Mucosa of descending colon (tissue), 3 donors: Measurements from ENCODE around the gene EDN1. TPM values are rescaled to one million over a fixed set of nuclear protein-coding genes. Genes with fewer than 3 reads are reported as not detected.
A peak's percentile ranks its signal among the peaks of the same experiment; 100 is the strongest.
"Not testable (repeated sequence)": the region's sequence is repeated elsewhere in the genome, so short reads cannot be mapped to it uniquely, and the experiment has no call there.

Source experiments
- ATAC-seq: fragments of 200-7000 bp; cut with Tn5 transposase; one replicate; pipeline ENCODE4 v1.9.1; 2020; ENCODE audit warnings: mild to moderate bottlenecking, moderate library complexity
- DNase-seq, 3 donors: peaks; one replicate each; pipeline ENCODE4 v3.0.0-alpha.2; 2020
- H3K36me3 ChIP-seq: fragments of 200-600 bp; one replicate; pipeline ENCODE4 v1.8.0; 2021; ENCODE audit warnings: low read depth, mild to moderate bottlenecking
- H3K4me1 ChIP-seq: fragments of 200-600 bp; one replicate; pipeline ENCODE4 v1.8.0; 2021; ENCODE audit warnings: low read depth, mild to moderate bottlenecking
- H3K4me3 ChIP-seq: fragments of 200-600 bp; one replicate; pipeline ENCODE4 v1.8.0; 2021; ENCODE audit warnings: mild to moderate bottlenecking
- H3K9me3 ChIP-seq: fragments of 200-600 bp; one replicate; pipeline ENCODE4 v1.8.0; 2021; ENCODE audit warnings: mild to moderate bottlenecking
- intact Hi-C, 2 donors: fragments of 100-400 bp; cut with DNase I in 1 of 2; cut with micrococcal nuclease in 1 of 2; formaldehyde crosslinking; loops; one replicate each; pipeline versions ENCODE4 v1.11.0 to v1.11.1; 2022; cut with DNase I, micrococcal nuclease
- total RNA-seq, 3 donors: library from RNA; stranded (reverse); fragmentation: NEBNext Ultra II Directional in 2 of 3; extraction: Animal tissue kit (Norgen Biotek cat#: 25700) in 2 of 3; gene quantifications; one replicate each; pipeline versions ENCODE4 v1.2.1 to v1.2.4, GENCODE V29; 2021 to 2023
- TF ChIP-seq, protein P1 (sequence below): fragments of 200-600 bp; IDR thresholded peaks from one replicate; pipeline ENCODE4 v1.8.0; 2022; ENCODE audit warnings: antibody characterized with exemption, mild to moderate bottlenecking
- donor health status: DM: no; HTN: no; CAD: no; lungs with moderate emphysema.
- donor health status: DM: no; HTN: no; CAD: no.
- donor health status: DM: no; HTN: yes; CAD: no.

The EDN1 gene
- total RNA-seq, 3 donors from 2014 or later, result 8.4 to 26.5 (median 14.0) TPM

DNA sequence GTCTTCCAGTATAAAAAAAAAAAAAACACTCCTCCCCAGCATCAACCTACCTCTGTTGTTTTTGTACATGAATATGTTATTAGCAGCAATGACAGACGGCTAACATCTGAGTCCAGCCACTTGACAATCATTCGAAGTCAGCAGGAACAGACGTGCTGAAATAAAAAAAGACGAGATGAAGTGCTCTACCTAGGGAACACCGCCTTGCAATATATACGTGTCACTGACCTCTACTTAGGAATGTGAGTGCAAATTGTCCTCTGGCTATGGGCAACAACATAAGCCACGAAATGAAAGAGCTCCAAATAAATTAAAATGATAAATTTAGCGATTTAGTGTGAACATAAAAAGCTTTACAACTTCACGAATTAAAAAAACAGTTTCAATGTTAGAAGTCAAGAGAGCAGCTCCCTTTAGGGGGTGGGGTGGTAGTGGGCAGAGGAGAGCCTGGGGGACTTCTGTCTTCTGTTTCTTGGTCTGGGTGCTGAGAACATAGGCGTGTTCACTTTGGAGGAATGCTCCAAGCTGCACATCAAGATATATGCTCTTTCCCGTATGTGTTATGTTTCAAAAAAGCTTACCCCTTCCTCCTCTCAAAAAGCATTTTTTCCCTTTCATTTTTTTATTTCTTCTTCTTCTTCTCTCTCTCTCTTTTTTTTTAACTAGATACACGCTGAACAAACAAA, 23.3 kb downstream of the EDN1 start:
- ATAC-seq (no peak), DNase-seq (no peak)
- TF ChIP-seq, protein P1, sequence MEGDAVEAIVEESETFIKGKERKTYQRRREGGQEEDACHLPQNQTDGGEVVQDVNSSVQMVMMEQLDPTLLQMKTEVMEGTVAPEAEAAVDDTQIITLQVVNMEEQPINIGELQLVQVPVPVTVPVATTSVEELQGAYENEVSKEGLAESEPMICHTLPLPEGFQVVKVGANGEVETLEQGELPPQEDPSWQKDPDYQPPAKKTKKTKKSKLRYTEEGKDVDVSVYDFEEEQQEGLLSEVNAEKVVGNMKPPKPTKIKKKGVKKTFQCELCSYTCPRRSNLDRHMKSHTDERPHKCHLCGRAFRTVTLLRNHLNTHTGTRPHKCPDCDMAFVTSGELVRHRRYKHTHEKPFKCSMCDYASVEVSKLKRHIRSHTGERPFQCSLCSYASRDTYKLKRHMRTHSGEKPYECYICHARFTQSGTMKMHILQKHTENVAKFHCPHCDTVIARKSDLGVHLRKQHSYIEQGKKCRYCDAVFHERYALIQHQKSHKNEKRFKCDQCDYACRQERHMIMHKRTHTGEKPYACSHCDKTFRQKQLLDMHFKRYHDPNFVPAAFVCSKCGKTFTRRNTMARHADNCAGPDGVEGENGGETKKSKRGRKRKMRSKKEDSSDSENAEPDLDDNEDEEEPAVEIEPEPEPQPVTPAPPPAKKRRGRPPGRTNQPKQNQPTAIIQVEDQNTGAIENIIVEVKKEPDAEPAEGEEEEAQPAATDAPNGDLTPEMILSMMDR, result no peak
- no peaks in the 10 kb centered on the region for H3K36me3 ChIP-seq
- intact Hi-C loops, result no loop called here
- no peaks in the 10 kb centered on the region for H3K9me3 ChIP-seq
- H3K4me1 ChIP-seq, result no peaks in the 10 kb centered on the region
- H3K4me3 ChIP-seq, result no peak overlapping the region

DNA sequence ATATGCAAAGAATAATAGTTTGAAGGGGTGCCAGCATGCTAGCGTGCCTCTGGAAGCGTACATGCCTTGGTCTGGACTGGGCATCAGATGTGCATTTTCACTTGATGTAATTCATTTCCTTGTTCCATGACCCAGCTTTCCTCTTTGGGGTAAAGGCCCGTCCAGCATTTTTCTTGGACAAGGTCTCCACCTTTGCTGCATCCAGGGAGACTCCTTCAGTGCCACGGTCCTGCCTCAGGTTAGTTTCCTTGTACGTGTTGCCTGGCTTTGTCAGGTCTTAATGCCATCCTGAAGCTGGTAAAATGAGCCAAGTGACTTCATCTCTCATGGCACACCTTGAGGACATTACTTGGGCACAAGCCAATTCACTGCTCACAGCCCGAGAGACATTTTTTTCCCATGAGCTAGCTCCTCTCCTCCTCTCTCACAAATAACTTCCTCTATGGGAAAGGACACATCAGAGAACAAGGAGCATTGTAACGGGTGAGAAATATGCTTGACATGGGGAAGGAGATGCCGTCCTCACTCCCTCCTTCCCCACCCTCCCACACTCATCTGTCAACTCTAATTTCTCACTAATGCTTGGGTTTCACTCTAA, 23.9 kb downstream of the EDN1 start:
- Histone ChIP-seq H3K4me1 (no peaks in the 10 kb centered on the region), H3K9me3 (no peaks in the 10 kb centered on the region), H3K36me3 (no peaks in the 10 kb centered on the region), H3K4me3 (no peak overlapping the region)
- ATAC-seq, result peak; percentile 91
- TF ChIP-seq, protein P1, result no peak
- intact Hi-C loops, result no loop called here
- DNase-seq, result peak in 1 of 3 donors; percentile 46

DNA sequence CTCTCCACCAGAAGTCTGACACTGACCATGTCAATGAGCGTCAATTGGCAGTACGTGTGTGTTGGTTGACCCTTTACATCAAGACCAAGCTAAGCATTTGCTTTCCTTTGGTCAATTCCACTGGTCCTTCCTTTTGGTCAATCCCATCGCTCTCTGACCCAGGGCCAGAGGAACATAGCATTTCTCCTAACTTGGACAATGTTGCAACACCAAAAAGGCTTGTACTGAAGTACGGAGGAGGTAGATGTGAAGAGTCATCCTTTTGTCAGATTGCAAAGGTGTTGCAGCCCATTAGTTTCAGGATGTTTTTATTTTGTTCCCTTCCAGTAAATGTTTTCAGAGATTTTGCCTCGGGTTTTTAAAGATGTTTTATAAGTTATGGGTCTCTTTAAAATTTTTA, 24.6 kb downstream of the EDN1 start:
- no peak overlapping the region for H3K4me3 ChIP-seq
- TF ChIP-seq, protein P1, result no peak
- DNase-seq (no peak), ATAC-seq (no peak)
- no peaks in the 10 kb centered on the region for H3K9me3 ChIP-seq
- no peaks in the 10 kb centered on the region for H3K4me1 ChIP-seq
- no peaks in the 10 kb centered on the region for H3K36me3 ChIP-seq
- intact Hi-C loops, result no loop called here

DNA sequence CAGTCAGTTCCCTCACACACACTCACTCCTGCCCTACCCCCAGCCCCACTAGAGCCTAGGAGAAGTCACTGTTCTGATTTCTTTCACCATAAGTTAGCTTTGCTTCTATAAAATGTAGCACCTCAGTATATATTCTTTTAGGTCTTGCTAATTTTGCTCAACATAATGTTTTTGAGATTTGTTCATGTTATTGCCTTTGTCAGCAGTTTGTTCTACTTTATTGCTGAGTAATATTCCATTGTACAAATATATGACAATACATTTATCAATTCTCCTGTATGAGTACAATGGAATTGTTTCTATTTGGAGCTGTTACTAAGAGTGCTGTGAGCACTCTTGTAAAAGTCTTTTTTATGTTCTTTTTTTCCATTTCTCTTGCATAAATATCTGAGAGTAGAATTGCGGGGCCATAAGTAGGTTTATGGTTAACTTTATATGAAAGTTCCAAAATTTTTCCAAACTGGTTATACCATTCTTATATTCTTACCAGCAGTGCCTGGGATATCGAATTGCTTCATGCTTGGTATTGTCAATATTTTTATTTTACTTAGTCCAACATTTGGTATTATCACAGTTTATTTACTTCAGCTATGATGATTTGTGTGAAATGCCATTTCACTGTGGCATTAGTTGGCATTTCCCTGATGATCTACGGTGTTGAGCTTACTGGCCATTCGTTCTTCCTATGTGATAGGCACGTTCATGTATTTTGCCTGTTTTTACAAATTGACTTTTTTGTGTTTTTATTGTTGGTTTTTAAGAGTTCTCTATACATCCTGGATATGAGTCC, 25.3 kb downstream of the EDN1 start:
- intact Hi-C loops, result no loop called here
- Histone ChIP-seq H3K9me3 (no peaks in the 10 kb centered on the region), H3K36me3 (no peaks in the 10 kb centered on the region), H3K4me3 (no peak overlapping the region), H3K4me1 (no peaks in the 10 kb centered on the region)
- ATAC-seq (no peak), DNase-seq (no peak)
- TF ChIP-seq, protein P1, result no peak

DNA sequence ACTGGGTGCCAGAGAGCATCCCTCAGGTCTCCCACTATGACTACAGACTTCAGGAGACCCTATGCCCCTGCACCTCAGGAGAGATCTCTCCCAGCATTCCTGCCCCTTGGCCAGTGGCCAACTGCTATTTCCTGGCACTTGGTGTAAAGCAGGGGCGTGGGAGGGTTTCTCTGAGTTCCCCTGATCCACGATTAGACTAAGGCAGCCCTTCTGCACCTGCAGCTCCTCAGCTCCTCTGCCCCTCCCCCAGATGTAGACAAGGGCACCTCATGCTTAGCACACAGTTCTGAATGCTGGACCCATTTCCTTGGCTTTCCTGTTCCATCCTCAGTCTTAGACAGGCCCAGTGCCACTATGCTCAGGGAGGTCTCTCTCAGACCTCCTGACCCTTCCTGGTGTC, 28.6 kb downstream of the EDN1 start:
- H3K36me3 ChIP-seq, result no peaks in the 10 kb centered on the region
- intact Hi-C loops, result no loop called here
- TF ChIP-seq, protein P1, result no peak
- no peak overlapping the region for H3K4me3 ChIP-seq
- no peaks in the 10 kb centered on the region for H3K9me3 ChIP-seq
- DNase-seq (no peak), ATAC-seq (no peak)
- H3K4me1 ChIP-seq, result peaks cover under 1% of the 10 kb centered on the region

DNA sequence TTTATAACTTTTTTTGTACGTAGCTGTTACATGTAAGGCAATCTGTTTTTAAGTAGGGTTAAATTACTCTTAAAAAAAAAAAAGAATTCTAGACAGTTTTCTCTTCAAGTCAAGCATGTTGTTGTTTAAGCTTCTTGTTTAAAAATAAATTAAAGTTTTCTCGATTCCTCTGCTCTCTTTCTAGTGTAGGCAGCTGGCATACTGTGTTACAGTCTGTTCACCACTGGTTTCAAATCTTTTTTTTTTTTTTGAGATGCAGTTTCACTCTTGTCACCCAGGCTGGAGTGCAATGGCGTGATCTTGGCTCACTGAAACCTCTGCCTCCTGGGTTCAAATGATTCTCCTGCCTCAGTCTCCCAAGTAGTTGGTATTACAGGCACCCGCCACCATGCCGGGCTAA, 29.9 kb downstream of the EDN1 start:
- DNase-seq, H3K36me3 ChIP-seq, H3K4me3 ChIP-seq, ATAC-seq, H3K9me3 ChIP-seq, intact Hi-C loops: not testable (repeated sequence)
- H3K4me1 ChIP-seq, result peaks cover 11% of the 10 kb centered on the region
